ENCODE data around the gene MCIDAS. TPM values are rescaled to one million over a fixed set of nuclear protein-coding genes. Genes with fewer than 3 reads are reported as not detected.

Gene MCIDAS
- total and polyA plus RNA-seq, 2 of the 13 experiments (the other 11 are each of a cell fraction or from before 2014, with no cell fraction given) = not detected

DNA sequence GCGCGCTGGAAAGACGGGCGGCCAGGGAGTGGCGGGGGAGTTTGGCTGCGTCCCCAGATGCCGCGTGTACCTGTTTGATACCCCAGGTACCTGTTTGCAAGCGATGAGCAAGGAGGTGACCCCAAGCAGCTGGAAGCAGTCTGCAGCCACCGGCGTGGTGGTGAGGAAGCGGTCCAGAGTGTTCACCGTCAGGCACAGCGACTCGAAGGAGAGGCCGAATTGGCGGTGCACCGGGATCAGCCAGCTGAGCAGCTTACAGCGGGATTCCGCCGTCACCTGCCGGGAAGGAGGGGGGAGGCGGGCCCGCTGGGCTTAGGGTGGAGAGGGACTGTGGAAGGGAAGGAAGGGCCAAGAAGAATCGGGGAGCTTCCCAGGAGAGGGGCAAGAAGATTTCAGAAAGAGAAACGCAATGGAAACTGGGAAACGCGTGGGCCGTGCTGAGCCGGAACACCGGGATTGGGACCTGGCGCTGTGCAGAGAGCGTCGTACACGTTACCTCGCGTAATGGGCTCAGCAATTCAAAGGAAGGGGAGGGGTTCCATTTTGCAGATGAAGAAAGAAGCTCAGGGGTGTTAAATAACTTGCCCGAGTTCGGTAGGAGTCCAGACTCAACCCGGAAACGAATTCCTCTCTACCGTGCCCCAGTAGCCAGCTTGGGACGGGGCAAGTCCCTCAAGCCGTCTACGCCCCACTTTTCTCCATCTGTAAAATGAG is 5.3 kb upstream of the MCIDAS start (continued):
- TF ChIP-seq, protein P1, sequence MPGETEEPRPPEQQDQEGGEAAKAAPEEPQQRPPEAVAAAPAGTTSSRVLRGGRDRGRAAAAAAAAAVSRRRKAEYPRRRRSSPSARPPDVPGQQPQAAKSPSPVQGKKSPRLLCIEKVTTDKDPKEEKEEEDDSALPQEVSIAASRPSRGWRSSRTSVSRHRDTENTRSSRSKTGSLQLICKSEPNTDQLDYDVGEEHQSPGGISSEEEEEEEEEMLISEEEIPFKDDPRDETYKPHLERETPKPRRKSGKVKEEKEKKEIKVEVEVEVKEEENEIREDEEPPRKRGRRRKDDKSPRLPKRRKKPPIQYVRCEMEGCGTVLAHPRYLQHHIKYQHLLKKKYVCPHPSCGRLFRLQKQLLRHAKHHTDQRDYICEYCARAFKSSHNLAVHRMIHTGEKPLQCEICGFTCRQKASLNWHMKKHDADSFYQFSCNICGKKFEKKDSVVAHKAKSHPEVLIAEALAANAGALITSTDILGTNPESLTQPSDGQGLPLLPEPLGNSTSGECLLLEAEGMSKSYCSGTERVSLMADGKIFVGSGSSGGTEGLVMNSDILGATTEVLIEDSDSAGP (CRISPR knock-in tag; IDR thresholded peaks at IDR 0.05; ENCODE audit: borderline replicate concordance) = peak; percentile 25; the same call in 1 of the 2 replicates
- peak; percentile 72; the same call in 1 of the 2 replicates for TF ChIP-seq MTF2 (CRISPR knock-in tag; IDR thresholded peaks at IDR 0.05; ENCODE audit: borderline replicate concordance)
- TF ChIP-seq MED8 (CRISPR knock-in tag; IDR thresholded peaks at IDR 0.05; ENCODE audit: insufficient replicate concordance) = no peak
- TF ChIP-seq, protein P2, sequence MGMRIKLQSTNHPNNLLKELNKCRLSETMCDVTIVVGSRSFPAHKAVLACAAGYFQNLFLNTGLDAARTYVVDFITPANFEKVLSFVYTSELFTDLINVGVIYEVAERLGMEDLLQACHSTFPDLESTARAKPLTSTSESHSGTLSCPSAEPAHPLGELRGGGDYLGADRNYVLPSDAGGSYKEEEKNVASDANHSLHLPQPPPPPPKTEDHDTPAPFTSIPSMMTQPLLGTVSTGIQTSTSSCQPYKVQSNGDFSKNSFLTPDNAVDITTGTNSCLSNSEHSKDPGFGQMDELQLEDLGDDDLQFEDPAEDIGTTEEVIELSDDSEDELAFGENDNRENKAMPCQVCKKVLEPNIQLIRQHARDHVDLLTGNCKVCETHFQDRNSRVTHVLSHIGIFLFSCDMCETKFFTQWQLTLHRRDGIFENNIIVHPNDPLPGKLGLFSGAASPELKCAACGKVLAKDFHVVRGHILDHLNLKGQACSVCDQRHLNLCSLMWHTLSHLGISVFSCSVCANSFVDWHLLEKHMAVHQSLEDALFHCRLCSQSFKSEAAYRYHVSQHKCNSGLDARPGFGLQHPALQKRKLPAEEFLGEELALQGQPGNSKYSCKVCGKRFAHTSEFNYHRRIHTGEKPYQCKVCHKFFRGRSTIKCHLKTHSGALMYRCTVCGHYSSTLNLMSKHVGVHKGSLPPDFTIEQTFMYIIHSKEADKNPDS (CRISPR knock-in tag; IDR thresholded peaks at IDR 0.05) = 0 out of 2 replicates have a peak, but pooled peaks have one; percentile 52
- TF ChIP-seq EZH2 (conservative IDR thresholded peaks at IDR 0.05; ENCODE audit: low read depth, low read length) = peak; percentile 91
- no peak for TF ChIP-seq ZBTB8A (CRISPR knock-in tag; IDR thresholded peaks at IDR 0.05; ENCODE audit: borderline replicate concordance, low read depth)
- no peak for TF ChIP-seq ZNF496 (CRISPR knock-in tag; IDR thresholded peaks at IDR 0.05; ENCODE audit: insufficient replicate concordance)
- TF ChIP-seq GABPB1 (CRISPR knock-in tag; IDR thresholded peaks at IDR 0.05) = no peak
- TF ChIP-seq HNF4A (CRISPR knock-in tag; IDR thresholded peaks at IDR 0.05) = no peak
- TF ChIP-seq CBX2 (IDR thresholded peaks at IDR 0.05; ENCODE audit: low read depth, low read length) = peak; percentile 91
- TF ChIP-seq CBX2 (CRISPR knock-in tag; IDR thresholded peaks at IDR 0.05; ENCODE audit: low read depth) = no peak
- TF ChIP-seq RNF2 (conservative IDR thresholded peaks at IDR 0.05; ENCODE audit: low read depth) = 0 out of 2 replicates have a peak, but pooled peaks have one; percentile 37
- no peak for TF ChIP-seq THYN1 (CRISPR knock-in tag; IDR thresholded peaks at IDR 0.05; ENCODE audit: borderline replicate concordance, low read depth)
- TF ChIP-seq GATAD2A (CRISPR knock-in tag; IDR thresholded peaks at IDR 0.05) = no peak
- TF ChIP-seq, protein P3, sequence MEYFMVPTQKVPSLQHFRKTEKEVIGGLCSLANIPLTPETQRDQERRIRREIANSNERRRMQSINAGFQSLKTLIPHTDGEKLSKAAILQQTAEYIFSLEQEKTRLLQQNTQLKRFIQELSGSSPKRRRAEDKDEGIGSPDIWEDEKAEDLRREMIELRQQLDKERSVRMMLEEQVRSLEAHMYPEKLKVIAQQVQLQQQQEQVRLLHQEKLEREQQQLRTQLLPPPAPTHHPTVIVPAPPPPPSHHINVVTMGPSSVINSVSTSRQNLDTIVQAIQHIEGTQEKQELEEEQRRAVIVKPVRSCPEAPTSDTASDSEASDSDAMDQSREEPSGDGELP (IDR thresholded peaks at IDR 0.05; ENCODE audit: borderline replicate concordance, low read depth) = peak; percentile 11; the same call in 1 of the 2 replicates
